ENCODE measurements around the gene LMF2.

The LMF2 gene

DNA sequence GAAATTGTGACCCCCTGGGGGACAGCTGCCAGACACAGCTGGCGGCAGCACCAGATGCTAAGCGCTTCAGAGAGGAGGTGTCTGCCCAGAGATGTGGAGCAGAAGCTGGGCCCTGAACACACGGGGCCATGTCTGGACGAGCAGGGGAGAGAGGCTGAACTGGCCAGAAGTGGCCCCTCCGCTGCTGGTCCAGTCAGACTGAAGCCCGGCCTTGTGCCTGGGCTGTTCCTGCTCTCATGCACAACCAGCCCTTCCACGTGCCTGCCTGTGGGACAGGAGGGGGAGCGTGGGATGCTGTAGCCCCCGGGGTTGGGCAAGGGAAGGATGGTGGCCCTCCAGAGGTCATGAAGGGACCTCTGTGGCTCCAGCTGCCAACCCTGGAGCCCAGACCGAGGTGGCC, 24.4 kb downstream of the LMF2 start:
- DNase-seq (ENCODE audit: low read depth) = no peak

DNA sequence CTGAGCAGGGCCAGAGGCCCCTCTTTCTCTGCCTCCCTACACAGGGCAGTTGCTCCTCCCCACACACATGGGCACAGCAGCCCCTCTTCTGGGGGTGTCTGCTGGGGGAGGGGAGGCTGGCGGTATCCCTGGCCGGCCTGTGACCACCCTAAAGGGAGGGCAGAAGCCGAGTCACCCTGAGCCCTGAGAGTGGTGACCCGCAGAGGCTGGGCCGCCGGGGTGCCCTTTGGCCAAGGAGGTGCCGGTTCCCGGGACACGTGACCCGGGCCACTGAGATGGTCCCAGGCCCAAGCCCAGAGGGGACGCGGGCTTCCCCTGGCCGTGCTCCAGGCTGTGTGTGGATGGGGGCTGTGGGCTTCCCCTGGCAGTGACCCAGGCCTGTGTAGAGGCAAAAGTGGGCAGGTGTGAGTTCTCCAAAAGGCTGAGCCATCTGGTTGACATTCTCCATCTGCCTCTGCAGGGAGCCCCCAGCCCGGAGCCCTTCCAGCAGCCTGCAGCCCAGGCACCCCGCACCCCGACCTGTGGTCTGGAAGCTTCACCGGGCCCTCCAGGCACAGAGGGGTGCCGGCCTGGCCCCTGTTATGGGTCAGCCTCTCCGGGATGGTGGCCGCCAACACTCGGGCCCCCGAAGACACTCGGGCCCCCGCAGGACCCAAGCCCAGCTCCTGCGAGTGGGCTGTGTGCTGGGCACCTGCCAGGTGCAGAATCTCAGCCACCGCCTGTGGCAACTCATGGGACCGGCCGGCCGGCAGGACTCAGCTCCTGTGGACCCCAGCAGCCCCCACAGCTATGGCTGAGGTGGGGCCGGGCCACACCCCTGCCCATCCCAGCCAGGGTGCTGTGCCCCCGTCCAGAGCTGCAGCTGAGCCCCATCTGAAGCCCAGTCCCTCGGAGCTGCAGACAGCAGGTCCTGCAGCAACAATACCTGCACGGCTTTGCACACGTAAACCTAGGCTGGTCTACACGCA, 25.1 kb downstream of the LMF2 start:
- no peak for DNase-seq (ENCODE audit: low read depth)

DNA sequence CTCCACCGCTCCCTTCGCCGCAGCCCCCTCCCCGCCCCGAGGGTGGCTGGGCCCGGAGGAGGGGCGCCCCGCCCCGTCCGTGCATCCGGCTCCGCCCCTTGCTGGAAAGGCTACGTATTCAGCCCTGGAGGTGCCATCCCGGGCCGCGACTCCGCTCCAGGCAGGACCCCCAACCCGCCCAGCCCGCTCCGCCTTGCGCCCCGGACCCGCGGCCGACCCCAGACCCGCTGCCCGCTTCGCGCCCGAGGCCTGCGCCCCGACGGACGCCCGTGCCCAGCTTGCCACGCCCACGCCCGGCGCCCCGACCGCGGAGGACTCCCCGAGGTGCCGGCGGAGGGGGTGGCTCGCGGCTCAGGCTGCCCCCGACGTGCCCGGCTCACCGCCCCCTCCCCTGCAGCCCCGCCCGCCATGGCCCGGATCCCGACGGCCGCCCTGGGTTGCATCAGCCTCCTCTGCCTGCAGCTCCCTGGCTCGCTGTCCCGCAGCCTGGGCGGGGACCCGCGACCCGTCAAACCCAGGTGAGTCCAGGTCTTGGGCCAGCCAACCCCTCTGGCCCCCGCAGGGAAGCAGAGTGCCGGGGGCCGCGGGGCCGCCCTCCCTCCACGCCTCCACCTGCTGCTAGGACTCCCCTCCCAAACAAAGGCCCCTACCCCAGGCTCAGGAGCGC, 25.9 kb downstream of the LMF2 start, which contains the start of gene ADM2:
Gene ADM2 (plus strand): TSS at position 104 of the 667 bp plus-strand sequence. CDS start 305 bp downstream, at position 409.
- DNase-seq (ENCODE audit: low read depth) = no peak

DNA sequence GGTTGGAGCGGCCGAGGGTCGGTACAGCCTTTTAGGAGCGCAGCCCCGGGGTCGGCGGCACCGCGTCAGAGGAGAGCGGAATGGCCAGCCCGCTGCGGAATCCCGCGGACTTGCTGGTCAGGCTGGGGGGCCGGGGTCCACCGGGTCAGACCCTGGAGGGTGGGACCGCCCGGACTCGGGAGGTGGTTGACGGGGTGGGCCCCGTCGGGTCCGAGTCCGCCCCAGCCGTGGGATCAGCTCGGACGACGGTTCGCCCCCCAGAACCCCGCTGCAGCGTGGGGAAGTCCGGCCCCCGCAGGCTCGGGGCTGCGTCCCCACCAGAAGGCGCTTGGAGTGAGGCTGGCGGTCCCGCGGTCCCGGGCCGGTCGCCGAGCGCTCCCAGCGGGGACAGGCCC, 26.5 kb downstream of the LMF2 start:
- DNase-seq (ENCODE audit: low read depth) = no peak

DNA sequence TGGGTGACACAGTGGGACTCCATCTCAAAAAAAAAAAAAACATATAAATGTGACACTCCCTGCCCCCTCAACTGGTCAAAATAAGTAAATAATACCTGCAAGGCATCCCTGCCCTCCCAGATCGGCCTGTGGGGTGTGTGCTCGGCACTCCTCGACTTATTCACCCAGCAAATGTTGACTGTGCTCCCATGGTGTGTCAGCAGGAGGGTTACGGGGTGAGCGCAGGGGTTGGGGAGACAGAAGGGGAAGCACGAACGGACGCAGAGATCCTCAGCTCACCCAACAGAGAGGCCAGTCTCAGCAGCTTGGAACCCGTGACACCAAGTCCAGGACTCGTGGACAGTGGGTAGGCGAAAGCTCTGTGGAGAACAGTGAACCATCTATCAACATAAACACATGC, 27.8 kb downstream of the LMF2 start:
- no peak for DNase-seq (ENCODE audit: low read depth)

DNA sequence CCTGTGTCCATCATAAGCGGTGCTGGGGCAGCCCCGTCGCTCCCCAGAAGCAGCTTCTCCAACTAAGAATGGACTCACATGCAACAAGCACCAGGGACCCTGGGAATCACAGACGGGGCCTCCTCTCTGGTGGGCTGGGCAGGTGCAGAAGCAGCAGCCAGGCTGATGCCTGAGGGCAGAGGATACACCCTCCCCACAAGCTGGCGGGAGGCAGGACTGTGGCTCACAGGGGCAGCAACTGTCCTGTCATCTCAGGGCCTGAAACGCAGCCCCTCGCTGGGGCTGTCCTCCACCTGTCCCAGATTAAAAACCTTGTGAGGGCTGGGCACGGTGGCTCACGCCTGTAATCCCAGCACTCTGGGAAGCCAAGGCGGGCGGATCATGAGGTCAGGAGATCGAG, 29.6 kb downstream of the LMF2 start:
- DNase-seq (ENCODE audit: low read depth) = no peak

DNA sequence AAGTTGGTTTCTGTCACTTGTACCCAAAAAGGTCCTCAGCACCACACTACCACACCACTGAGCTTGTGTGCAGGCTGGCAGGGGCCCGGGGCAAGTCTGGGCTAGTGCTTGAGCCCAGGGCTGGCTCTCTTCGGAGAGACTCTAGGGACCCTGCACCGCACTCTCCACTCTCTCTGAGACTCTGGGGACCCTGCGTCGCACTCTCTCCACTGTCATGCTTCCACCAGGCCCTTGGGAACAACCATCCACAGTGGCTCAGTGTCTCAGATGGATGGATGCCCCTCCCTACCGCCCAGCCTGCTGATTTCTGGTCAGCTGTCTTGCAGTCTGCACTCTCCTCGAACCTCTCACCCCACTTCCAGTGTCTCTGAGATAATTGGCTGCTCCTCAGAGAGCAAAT, 30.6 kb downstream of the LMF2 start:
- DNase-seq (ENCODE audit: low read depth) = no peak

DNA sequence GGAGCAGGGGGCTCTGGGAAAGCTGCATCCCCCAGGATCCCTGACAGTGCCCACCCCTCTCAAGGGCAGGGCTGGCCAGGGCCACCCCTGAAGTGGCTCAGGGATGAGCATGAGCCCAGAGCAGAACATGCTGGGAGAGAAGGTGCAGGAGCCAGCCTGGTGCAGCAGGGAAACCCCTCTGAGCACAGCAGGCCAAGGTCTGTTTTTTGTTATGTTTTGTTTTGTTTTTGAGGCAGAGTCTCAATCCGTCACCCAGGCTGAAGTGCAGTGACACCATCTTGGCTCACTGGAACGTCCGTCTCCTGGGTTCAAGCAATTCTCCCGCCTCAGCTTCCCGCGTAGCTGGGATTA, 31.9 kb downstream of the LMF2 start:
- no peak for DNase-seq (ENCODE audit: low read depth)

DNA sequence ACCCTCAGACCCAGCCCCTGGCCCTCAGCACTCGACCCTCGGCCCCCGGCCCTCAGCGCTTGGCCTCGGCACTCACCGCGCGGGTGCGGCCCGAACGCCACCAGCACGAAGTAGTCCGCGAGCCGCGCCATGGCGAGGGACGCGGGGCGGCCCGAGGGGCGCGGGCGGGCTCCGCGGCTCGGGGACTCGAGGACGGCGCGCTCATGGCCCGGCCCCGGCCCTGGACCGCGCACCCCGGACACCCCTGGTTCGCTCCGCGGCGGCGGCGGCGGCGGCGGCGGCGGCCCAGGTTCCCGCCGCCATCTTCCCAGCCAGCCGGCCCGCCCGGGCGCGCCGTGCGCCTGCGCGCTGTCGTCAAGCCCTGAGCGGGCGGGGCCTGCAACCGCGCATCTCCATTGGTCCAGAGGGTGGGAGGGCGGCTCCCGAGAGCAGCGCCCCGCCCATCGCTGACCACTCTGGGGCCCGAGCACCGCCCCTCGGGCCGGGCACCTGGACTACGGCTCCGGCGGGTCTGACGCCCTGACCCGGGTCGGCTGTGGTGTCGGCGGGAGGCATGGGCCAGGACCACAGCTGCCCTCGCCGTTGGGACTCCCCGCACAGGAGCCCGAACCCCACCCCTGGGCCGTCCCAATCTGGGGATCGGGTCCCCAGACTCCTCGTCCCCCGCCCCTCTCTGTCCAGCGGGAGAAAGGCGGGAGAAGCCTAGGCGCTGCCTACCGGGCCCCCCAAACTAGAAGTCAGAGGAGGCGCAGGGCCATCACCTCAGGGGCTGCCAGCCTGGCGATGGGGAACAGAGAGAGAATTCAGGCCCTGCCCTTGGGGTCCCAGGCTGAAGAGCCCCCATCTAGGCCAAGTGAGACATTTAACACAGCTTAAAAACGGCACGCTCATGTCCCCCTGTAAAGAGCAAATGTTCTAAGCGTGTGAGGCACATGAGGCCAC, 32.5 kb downstream of the LMF2 start, which contains the start of gene SBF1:
Gene SBF1 (minus strand): TSS at position 326 of the 942 bp plus-strand sequence. CDS start 195 bp downstream, at position 131.
- peak; percentile 43 for DNase-seq (ENCODE audit: low read depth)

DNA sequence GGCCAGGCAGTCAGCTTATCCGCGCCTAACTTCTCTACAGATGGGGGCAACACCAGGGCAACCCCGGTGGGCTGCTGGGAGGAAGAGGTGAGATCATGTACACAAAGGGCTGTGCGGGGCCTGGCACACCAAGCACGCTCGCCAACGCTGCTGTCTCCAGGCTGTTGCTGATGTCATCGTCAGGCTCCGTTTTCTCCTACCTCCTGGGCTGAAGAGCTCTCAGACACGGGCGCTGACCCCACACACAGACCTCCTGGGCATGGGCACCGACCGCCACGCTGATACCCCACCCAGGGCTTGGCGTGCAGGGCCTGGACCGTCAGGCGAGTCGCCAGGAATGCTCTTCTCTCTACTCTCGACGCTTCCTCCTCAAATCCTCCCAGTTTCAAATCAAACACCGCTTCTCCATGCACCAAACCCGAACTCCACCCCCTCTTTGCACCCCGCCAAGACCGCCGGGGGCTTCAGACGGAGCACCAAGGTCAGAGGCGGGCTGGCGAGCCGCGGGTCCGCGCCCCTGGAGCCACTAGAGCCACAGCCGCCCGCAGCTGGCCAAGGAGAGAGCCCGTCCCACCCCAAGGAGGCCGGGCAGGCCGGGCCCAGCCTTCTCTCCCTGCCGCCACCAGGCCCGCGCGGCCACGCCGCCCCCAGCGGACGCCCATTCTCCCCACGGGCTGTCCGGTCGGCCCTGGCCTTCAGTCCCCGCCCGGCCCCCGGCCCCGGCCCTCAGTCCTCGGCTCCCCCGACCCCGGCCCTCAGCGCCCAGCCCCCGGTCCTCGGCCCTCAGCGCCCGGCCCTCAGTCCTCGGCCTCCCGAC, 33.4 kb downstream of the LMF2 start:
- DNase-seq (ENCODE audit: low read depth) = no peak

DNA sequence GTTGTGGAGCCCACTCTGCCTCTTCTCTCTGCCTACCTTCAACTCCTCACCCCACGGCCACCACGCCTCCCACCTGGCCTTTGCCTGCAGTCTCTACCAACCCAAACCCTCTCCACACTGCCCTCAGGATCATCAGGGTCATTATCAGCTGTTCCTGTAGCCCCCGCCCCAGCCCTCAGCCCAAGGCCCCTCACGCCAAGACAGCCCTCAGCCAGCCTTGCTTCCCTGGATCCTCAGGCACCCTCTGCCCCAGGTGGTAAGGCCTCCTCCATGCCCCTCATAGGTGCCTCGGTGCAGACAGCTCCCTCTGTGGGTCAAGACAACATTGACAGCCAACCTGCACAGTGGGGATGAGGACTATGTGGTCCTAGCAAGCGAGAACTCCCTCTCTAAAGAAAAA, 34.4 kb downstream of the LMF2 start:
- DNase-seq (ENCODE audit: low read depth) = no peak

DNA sequence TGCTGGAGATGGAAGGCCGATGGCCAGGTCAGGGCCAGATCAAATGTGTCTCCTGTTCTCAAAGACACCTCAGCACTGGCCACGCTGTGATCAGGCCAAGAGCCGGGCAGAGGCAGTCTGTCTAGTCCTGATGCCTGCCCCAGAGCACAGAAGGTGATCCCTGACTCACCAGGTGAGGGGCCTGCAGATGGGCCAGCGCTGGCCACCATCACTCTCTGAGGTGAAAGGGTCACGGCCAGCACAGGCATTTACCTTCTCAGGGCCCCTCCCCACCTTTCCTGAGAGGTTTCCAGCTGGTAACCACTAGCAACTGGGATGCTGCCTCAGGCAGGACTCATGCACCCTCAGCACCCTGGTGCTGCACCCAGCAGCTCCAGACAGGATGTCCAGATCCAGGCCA, 35.5 kb downstream of the LMF2 start:
- DNase-seq (ENCODE audit: low read depth) = no peak

DNA sequence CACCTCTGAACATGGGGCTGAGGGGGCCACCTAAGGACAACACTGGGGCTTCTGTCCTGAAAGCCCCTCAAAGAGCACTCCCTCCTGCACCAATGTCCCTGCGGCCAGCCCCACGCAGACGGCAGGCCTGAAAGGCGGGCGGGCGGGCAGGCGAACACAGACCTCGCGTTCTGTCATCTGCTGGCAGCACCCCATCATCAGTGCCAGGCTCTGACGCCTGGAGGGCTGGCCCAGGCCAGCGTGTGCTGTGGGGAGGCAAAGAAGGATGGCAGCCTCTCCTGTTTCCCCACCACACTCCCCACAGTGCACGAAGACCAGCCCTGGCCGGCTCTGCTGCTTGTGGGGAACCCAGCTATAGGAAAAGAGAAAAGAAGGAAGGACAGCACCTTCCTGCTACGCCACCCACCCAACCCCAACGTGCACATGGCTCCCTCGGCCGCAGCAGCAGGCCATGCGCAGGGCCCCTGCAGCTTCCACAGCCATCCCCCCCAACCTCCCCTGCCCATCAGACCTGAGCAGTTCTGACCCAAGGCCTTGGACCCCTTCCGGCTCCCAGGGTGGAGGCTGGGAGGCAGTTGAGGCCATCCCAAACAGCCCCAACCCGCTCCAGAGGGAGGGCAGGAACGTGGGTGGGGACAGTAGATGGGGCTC, 36.2 kb downstream of the LMF2 start:
- DNase-seq (ENCODE audit: low read depth) = no peak

DNA sequence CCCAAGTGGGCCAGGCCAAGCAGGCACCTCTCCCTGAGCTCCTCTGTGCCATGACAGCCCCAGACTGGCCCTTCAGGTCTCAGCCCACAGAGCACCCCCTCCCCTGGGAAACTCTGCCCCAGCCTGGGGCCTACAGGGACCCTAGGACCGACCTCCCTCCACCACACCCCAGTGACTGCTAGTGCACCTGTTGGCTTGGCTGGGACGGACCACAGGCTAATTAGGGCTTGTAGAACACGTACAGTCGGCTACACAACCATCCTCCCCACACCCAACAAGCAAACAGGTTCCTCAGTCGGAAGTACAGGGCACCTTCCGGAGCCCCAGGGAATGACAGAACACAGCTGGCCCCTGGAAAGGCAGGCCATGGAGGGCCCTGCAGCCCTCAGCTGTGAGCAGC, 37.0 kb downstream of the LMF2 start:
- DNase-seq (ENCODE audit: low read depth) = no peak

DNA sequence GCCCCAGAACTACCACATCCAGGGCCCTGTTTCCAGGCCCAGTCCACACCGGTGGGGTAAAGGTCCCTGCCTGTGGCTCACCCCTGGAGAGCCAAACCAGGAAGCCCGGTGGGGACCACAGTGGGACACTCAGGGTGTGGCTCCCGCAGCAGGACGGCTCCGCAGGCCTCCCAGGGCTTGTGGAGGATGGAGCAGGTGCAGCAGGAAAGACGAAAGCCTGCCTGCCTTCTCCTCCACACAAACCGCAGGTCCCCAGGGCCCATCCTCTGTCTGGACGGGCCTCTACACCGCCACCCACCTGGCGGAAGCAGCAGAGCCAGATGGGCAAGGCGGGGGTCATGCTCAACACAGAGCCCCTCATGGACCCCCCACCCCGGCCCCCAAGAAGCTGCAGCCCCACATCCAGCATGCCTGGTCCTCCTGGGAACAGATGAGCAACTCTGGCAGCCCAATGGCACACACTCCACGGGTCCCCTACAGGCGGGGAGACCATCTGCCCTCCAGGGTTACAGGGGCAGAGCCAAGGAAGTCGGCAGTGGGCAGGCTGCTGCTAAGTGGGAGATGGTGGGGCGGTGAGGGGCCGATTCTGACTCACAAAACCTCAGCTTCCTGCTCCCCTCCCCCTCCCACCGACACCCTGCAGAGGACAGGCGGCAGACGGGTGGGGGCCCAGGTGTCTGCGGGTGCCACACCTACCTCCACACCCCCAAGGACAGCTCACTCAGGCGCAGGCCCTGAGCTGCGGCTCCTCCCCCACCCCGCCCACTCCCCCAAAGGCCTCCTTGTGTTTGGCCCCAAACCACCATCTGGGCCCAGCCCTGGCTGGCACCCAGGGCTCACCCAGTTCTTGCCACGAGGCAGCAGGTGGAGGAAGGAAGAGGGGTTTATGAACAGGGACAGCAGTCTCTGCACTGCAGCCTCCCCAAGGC, 37.9 kb downstream of the LMF2 start:
- DNase-seq (ENCODE audit: low read depth) = peak; percentile 8

DNA sequence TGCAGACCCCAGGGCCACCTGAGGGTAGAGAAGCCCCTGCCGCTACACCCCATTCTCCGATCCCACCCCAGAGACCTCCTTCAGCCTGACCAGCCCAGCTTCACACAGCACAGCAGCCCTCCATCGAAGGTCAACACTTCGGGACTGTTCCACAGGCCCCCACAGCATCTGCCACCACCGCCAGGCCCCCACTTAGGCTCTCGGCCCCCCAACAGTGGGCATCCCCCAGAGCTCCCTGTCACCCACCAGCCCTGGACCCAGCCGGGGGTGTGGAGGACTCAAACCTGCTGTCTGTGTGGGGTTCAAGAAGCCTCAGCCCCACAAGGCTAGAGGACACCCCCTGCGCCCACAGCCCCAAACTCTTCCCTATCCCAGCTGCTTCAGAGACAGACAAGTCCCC, 38.9 kb downstream of the LMF2 start:
- no peak for DNase-seq (ENCODE audit: low read depth)

DNA sequence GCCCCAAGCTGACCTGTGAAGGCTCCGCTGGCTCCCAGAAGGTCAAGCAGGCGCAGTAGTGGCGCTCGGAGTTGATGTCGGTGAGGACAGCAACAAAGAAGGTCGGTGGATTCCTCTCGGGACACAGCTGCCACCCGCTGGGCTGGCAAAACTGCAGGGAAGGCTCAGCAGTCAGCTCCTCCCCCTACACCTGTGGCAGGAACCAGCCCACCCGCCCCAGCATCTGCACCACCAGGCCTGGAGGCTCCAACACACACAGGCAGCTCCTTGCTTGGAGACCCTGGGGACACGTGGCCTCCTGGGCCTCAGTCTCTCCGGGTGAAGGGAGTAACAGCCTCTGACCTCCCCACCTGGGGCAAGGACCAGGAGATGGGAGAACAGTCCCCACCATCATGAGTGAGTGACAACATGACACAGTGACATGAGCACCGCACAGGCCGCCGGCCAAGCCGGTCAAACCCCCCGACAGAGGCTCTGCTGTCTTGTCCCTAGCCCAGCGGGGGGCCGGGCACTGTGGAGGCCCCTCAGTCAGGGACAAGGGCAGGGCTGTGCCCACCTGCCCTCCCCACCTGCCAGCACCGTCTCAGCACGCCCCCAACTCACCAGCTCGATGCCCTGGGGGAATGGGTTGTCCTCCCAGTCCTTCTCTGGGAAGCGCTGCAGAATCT, 39.6 kb downstream of the LMF2 start:
- no peak for DNase-seq (ENCODE audit: low read depth)

DNA sequence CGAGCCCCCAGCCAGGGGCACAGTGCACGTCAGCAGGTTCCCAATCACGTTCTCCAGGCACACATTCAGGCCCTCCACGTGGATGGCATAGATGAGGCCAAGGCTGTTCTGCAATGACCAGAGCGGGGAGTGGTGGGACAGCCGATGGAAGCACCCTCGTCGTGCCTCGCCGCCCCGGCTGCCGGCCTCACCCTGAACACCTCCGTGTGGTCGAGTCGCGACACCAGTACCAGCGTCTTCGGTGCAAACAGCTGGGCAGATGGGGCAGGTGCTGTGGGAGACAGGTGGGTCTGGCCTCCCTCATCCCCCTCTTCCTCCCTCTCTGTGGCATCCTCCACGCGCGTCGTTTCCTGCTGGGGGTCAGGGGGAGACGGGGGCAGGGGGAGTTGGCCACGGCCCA, 40.2 kb downstream of the LMF2 start:
- no peak for DNase-seq (ENCODE audit: low read depth)

Measured in HS-27A (cell line).